ENCODE data around the gene CELSR2.
A peak's percentile ranks its signal among the peaks of the same experiment; 100 is the strongest.
"Not testable (repeated sequence)": the region's sequence is repeated elsewhere in the genome, so short reads cannot be mapped to it uniquely, and the experiment has no call there.

Gene CELSR2

GRCh38 chr1:109248797-109249629 is at the start of gene CELSR2:
Gene CELSR2 (plus strand): TSS chr1:109249539. CDS start chr1:109250080, 541 bp downstream.
- peak; percentile 70 for DNase-seq

GRCh38 chr1:109199710-109200109 is 49.6 kb upstream of the CELSR2 start:
- no peak for DNase-seq

- DNase-seq = peak; percentile 76
Observed at GRCh38 chr1:109201123-109201703, 48.1 kb upstream of the CELSR2 start.

- DNase-seq = no peak
Observed at GRCh38 chr1:109204484-109204883, 44.9 kb upstream of the CELSR2 start.

- DNase-seq = no peak
Observed at GRCh38 chr1:109206339-109206738, 43.0 kb upstream of the CELSR2 start.

GRCh38 chr1:109207467-109208103 is 41.8 kb upstream of the CELSR2 start:
- no peak for DNase-seq

- no peak for DNase-seq
Observed at GRCh38 chr1:109208394-109208793, 40.9 kb upstream of the CELSR2 start.

- DNase-seq = no peak
Observed at GRCh38 chr1:109208836-109209463, 40.4 kb upstream of the CELSR2 start.

GRCh38 chr1:109210058-109210457 is 39.3 kb upstream of the CELSR2 start:
- no peak for DNase-seq

- DNase-seq = no peak
Observed at GRCh38 chr1:109213345-109213823, 36.0 kb upstream of the CELSR2 start.

GRCh38 chr1:109213824-109214693 is 35.3 kb upstream of the CELSR2 start, which contains the start of gene SARS1:
Gene SARS1 (plus strand): TSS chr1:109213918. CDS start chr1:109213993, 75 bp downstream.
- DNase-seq = peak; percentile 89

- peak; percentile 79 for DNase-seq
Observed at GRCh38 chr1:109214695-109215623, 34.4 kb upstream of the CELSR2 start.

- DNase-seq = peak; percentile 21
Observed at GRCh38 chr1:109216662-109217061, 32.7 kb upstream of the CELSR2 start.

- peak; percentile 98 for DNase-seq
Observed at GRCh38 chr1:109218516-109218915, 30.8 kb upstream of the CELSR2 start.

- DNase-seq = not testable (repeated sequence)
Observed at GRCh38 chr1:109221201-109221600, 28.1 kb upstream of the CELSR2 start.

GRCh38 chr1:109225308-109225707 is 24.0 kb upstream of the CELSR2 start:
- DNase-seq = no peak

GRCh38 chr1:109225711-109226445 is 23.5 kb upstream of the CELSR2 start:
- DNase-seq = no peak

GRCh38 chr1:109228167-109228566 is 21.2 kb upstream of the CELSR2 start:
- no peak for DNase-seq

GRCh38 chr1:109229531-109230127 is 19.7 kb upstream of the CELSR2 start:
- DNase-seq = no peak

- DNase-seq = no peak
Observed at GRCh38 chr1:109231066-109231465, 18.3 kb upstream of the CELSR2 start.

Measured in hematopoietic multipotent progenitor cell treated with erythropoietin and hydrocortisone succinate and interleukin-3 and kit ligand, for 8 days (in vitro differentiated cells).